Thymus (tissue), 11 donors: ENCODE measurements around the gene PLA2G3. TPM values are rescaled to one million over a fixed set of nuclear protein-coding genes. Genes with fewer than 3 reads are reported as not detected.
"Not testable (repeated sequence)": the region's sequence is repeated elsewhere in the genome, so short reads cannot be mapped to it uniquely, and the experiment has no call there.

ENCODE experiments used
- DNase-seq, 9 donors: peaks; one replicate each; pipeline ENCODE4 v3.0.0-alpha.2; 2013; ENCODE audit warnings: low spot score in 9 of 9, low read depth in 6 of 9, missing footprints in 1 of 9
- H3K27ac ChIP-seq, 2 donors: one replicate each; pipeline ENCODE4 v1.5.1; 2013; ENCODE audit warnings: control low read depth in 1 of 2, low read depth in 1 of 2, low read length in 1 of 2, mild to moderate bottlenecking in 1 of 2, moderate library complexity in 1 of 2
- H3K27me3 ChIP-seq, 2 donors: one replicate each; pipeline ENCODE4 v1.5.1; 2013; ENCODE audit warnings: low read length in 1 of 2; ENCODE audit not compliant: control insufficient read depth in 2 of 2, insufficient read depth in 1 of 2
- H3K36me3 ChIP-seq, 2 donors: one replicate each; pipeline ENCODE4 v1.5.1; 2013; ENCODE audit warnings: low read length in 1 of 2, mild to moderate bottlenecking in 1 of 2, moderate library complexity in 1 of 2; ENCODE audit not compliant: control insufficient read depth in 2 of 2, insufficient read depth in 2 of 2
- H3K4me1 ChIP-seq, 2 donors: one replicate each; pipeline ENCODE4 v1.5.1; 2013; ENCODE audit warnings: low read length in 2 of 2; ENCODE audit not compliant: control insufficient read depth in 2 of 2, insufficient read depth in 2 of 2
- H3K4me3 ChIP-seq, 2 donors: one replicate each; pipeline ENCODE4 v1.5.1; 2013; ENCODE audit warnings: low read length in 2 of 2, control low read depth in 1 of 2, mild to moderate bottlenecking in 1 of 2
- H3K9me3 ChIP-seq, 2 donors: one replicate each; pipeline ENCODE4 v1.5.1; 2013; ENCODE audit warnings: low read length in 1 of 2, mild to moderate bottlenecking in 1 of 2; ENCODE audit not compliant: control insufficient read depth in 2 of 2, insufficient read depth in 1 of 2
- WGBS: extraction: QIAGEN DNeasy Blood & Tissue Kit; methylation state at CpG from one replicate; pipeline ENCODE4 v1.1.7; 2013; 5-methylcytosine and 5-hydroxymethylcytosine counted together
- polyA plus RNA-seq: library from polyadenylated mRNA; stranded (reverse); fragments of 200-250 nt; gene quantifications from one replicate; pipeline ENCODE4 v1.2.3, GENCODE V29; 2013
- total RNA-seq: library from RNA; stranded (reverse); fragments of 120-200 nt; gene quantifications from one replicate; pipeline ENCODE4 v1.2.4, GENCODE V29; 2013
- donor health status: healthy.

The PLA2G3 gene
- total and polyA plus RNA-seq, 2 donors = 0.39 to 0.42 TPM

GRCh38 chr22:31173386-31174145, 33.3 kb upstream of the PLA2G3 start:
- Histone ChIP-seq H3K4me3 (no peak overlapping the region), H3K36me3 (peaks cover 0 to 5% of the 10 kb centered on the region in 2 donors), H3K27me3 (no peaks in the 10 kb centered on the region), H3K9me3 (no peaks in the 10 kb centered on the region), H3K4me1 (no peaks in the 10 kb centered on the region), H3K27ac (no peak overlapping the region)
- DNase-seq = no peak
- WGBS = 89% methylated on average over 5 of the region's 5 CpGs

GRCh38 chr22:31171734-31172133, 31.4 kb upstream of the PLA2G3 start:
- H3K4me3 ChIP-seq, DNase-seq, H3K9me3 ChIP-seq, H3K4me1 ChIP-seq, H3K27ac ChIP-seq, H3K36me3 ChIP-seq, H3K27me3 ChIP-seq: not testable (repeated sequence)
- WGBS = 99% methylated on average over 9 of the region's 9 CpGs

GRCh38 chr22:31170971-31171370, 30.7 kb upstream of the PLA2G3 start:
- 99% methylated on average over 4 of the region's 4 CpGs for WGBS
- Histone ChIP-seq H3K27ac (no peak overlapping the region), H3K4me3 (no peak overlapping the region), H3K36me3 (peaks cover 2 to 4% of the 10 kb centered on the region in 2 donors), H3K27me3 (no peaks in the 10 kb centered on the region), H3K9me3 (no peaks in the 10 kb centered on the region), H3K4me1 (no peaks in the 10 kb centered on the region)
- no peak for DNase-seq

- H3K9me3 ChIP-seq = no peaks in the 10 kb centered on the region
- H3K27me3 ChIP-seq = peaks cover 0 to 4% of the 10 kb centered on the region in 2 donors
- H3K4me3 ChIP-seq = no peak overlapping the region
- H3K4me1 ChIP-seq = peaks cover 3 to 12% of the 10 kb centered on the region in 2 donors
- no peak for DNase-seq
- 53% methylated on average over 5 of the region's 5 CpGs for WGBS
- peak overlapping the region in 1 of 2 donors; percentile 31 for H3K27ac ChIP-seq
- peaks cover 7% of the 10 kb centered on the region in 2 donors for H3K36me3 ChIP-seq
Observed at GRCh38 chr22:31162015-31162765, 21.9 kb upstream of the PLA2G3 start.

- Histone ChIP-seq H3K4me1 (peaks cover 3 to 12% of the 10 kb centered on the region in 2 donors), H3K27ac (no peak overlapping the region), H3K9me3 (no peaks in the 10 kb centered on the region), H3K27me3 (peaks cover 0 to 4% of the 10 kb centered on the region in 2 donors), H3K36me3 (peaks cover 5 to 7% of the 10 kb centered on the region in 2 donors), H3K4me3 (no peak overlapping the region)
- DNase-seq = no peak
Observed at GRCh38 chr22:31161386-31161785, 21.1 kb upstream of the PLA2G3 start.

GRCh38 chr22:31160328-31160978, 20.1 kb upstream of the PLA2G3 start:
- H3K27ac ChIP-seq = peak overlapping the region in 1 of 2 donors; percentile 70
- H3K4me1 ChIP-seq = peaks cover 3 to 12% of the 10 kb centered on the region in 2 donors
- peaks cover 2 to 3% of the 10 kb centered on the region in 2 donors for H3K36me3 ChIP-seq
- DNase-seq = peak in 2 of 9 donors; percentile 9 to 11
- 5% methylated on average over 32 of the region's 32 CpGs for WGBS
- peaks cover 0 to 6% of the 10 kb centered on the region in 2 donors for H3K27me3 ChIP-seq
- peak overlapping the region; percentile 59 to 76 for H3K4me3 ChIP-seq
- no peaks in the 10 kb centered on the region for H3K9me3 ChIP-seq

GRCh38 chr22:31155422-31155821, 15.1 kb upstream of the PLA2G3 start:
- Histone ChIP-seq H3K4me3 (no peak overlapping the region), H3K9me3 (no peaks in the 10 kb centered on the region), H3K27ac (no peak overlapping the region), H3K4me1 (peaks cover 0 to 5% of the 10 kb centered on the region in 2 donors), H3K36me3 (no peaks in the 10 kb centered on the region), H3K27me3 (peaks cover 0 to 6% of the 10 kb centered on the region in 2 donors)
- no peak for DNase-seq
- WGBS = 71% methylated on average over 3 of the region's 3 CpGs

- no peaks in the 10 kb centered on the region for H3K36me3 ChIP-seq
- no peak overlapping the region for H3K4me3 ChIP-seq
- H3K27me3 ChIP-seq = peaks cover 0 to 6% of the 10 kb centered on the region in 2 donors
- no peak overlapping the region for H3K27ac ChIP-seq
- peaks cover 0 to 4% of the 10 kb centered on the region in 2 donors for H3K4me1 ChIP-seq
- WGBS = 98% methylated on average over 1 of the region's 1 CpG
- no peak for DNase-seq
- H3K9me3 ChIP-seq = no peaks in the 10 kb centered on the region
Observed at GRCh38 chr22:31154975-31155374, 14.7 kb upstream of the PLA2G3 start.

- DNase-seq = no peak
- H3K9me3 ChIP-seq = no peaks in the 10 kb centered on the region
- WGBS = 93% methylated on average over 3 of the region's 3 CpGs
Observed at GRCh38 chr22:31153357-31153756, 13.0 kb upstream of the PLA2G3 start.

More at GRCh38 chr22:31153357-31153756, 13.0 kb upstream of the PLA2G3 start:
- Histone ChIP-seq H3K4me1 (no peaks in the 10 kb centered on the region), H3K4me3 (no peak overlapping the region), H3K36me3 (no peaks in the 10 kb centered on the region), H3K27me3 (peaks cover 0 to 4% of the 10 kb centered on the region in 2 donors), H3K27ac (no peak overlapping the region)
